ENCODE measurements around the gene LMCD1. TPM values are rescaled to one million over a fixed set of nuclear protein-coding genes. Genes with fewer than 3 reads are reported as not detected.

The LMCD1 gene
- total RNA-seq, 2 donors from 2014 or later: 1.3 to 2.5 TPM

- DNase-seq (ENCODE audit: low spot score in 2 of 2) (no peak), ATAC-seq (no peak)
- Mint-ChIP-seq H3K27ac (no peak overlapping the region), H3K36me3 (no peaks in the 10 kb centered on the region), H3K9me3 (no peaks in the 10 kb centered on the region)
Observed at GRCh38 chr3:8558645-8559044, 57.0 kb downstream of the LMCD1 start.

- DNase-seq (ENCODE audit: low spot score in 2 of 2) (no peak), ATAC-seq (no peak)
- Mint-ChIP-seq H3K27ac (no peak overlapping the region), H3K36me3 (no peaks in the 10 kb centered on the region), H3K9me3 (no peaks in the 10 kb centered on the region)
Observed at GRCh38 chr3:8559351-8559750, 57.7 kb downstream of the LMCD1 start.

GRCh38 chr3:8560366-8561007, 58.9 kb downstream of the LMCD1 start:
- ATAC-seq: no peak
- H3K36me3 Mint-ChIP-seq: no peaks in the 10 kb centered on the region
- H3K9me3 Mint-ChIP-seq: no peaks in the 10 kb centered on the region
- DNase-seq (ENCODE audit: low spot score in 2 of 2): no peak
- H3K27ac Mint-ChIP-seq: no peak overlapping the region

- ATAC-seq (no peak), DNase-seq (ENCODE audit: low spot score in 2 of 2) (no peak)
- Mint-ChIP-seq H3K27ac (no peak overlapping the region), H3K36me3 (no peaks in the 10 kb centered on the region), H3K9me3 (no peaks in the 10 kb centered on the region)
Observed at GRCh38 chr3:8561370-8561769, 59.7 kb downstream of the LMCD1 start.

GRCh38 chr3:8562081-8562595, 60.5 kb downstream of the LMCD1 start:
- DNase-seq (ENCODE audit: low spot score in 2 of 2) (no peak), ATAC-seq (no peak)
- Mint-ChIP-seq H3K9me3 (no peaks in the 10 kb centered on the region), H3K27ac (no peak overlapping the region), H3K36me3 (no peaks in the 10 kb centered on the region)

- Mint-ChIP-seq H3K9me3 (no peaks in the 10 kb centered on the region), H3K27ac (no peak overlapping the region), H3K36me3 (no peaks in the 10 kb centered on the region)
- DNase-seq (ENCODE audit: low spot score in 2 of 2) (no peak), ATAC-seq (no peak)
Observed at GRCh38 chr3:8563146-8563545, 61.5 kb downstream of the LMCD1 start.

GRCh38 chr3:8563597-8563996, 62.0 kb downstream of the LMCD1 start:
- Mint-ChIP-seq H3K9me3 (no peaks in the 10 kb centered on the region), H3K36me3 (no peaks in the 10 kb centered on the region), H3K27ac (no peak overlapping the region)
- ATAC-seq (no peak), DNase-seq (ENCODE audit: low spot score in 2 of 2) (no peak)

- Mint-ChIP-seq H3K27ac (no peak overlapping the region), H3K9me3 (peaks cover 0 to 5% of the 10 kb centered on the region in 2 donors), H3K36me3 (no peaks in the 10 kb centered on the region)
- ATAC-seq (no peak), DNase-seq (ENCODE audit: low spot score in 2 of 2) (no peak)
Observed at GRCh38 chr3:8565376-8565775, 63.8 kb downstream of the LMCD1 start.

GRCh38 chr3:8567784-8568575, 66.4 kb downstream of the LMCD1 start:
- no peak overlapping the region for H3K27ac Mint-ChIP-seq
- no peak for DNase-seq (ENCODE audit: low spot score in 2 of 2)
- peaks cover 0 to 5% of the 10 kb centered on the region in 2 donors for H3K9me3 Mint-ChIP-seq
- no peaks in the 10 kb centered on the region for H3K36me3 Mint-ChIP-seq
- no peak for ATAC-seq

GRCh38 chr3:8571256-8571655, 69.6 kb downstream of the LMCD1 start:
- DNase-seq (ENCODE audit: low spot score in 2 of 2): no peak
- Mint-ChIP-seq H3K9me3 (peaks cover 0 to 5% of the 10 kb centered on the region in 2 donors), H3K27ac (peak overlapping the region in 1 of 2 donors; percentile 24), H3K36me3 (no peaks in the 10 kb centered on the region)
- ATAC-seq: peak in 1 of 2 donors; percentile 18

GRCh38 chr3:8573342-8573926, 71.8 kb downstream of the LMCD1 start:
- Mint-ChIP-seq H3K9me3 (peaks cover 0 to 5% of the 10 kb centered on the region in 2 donors), H3K36me3 (no peaks in the 10 kb centered on the region), H3K27ac (no peak overlapping the region)
- ATAC-seq (no peak), DNase-seq (ENCODE audit: low spot score in 2 of 2) (no peak)

- Mint-ChIP-seq H3K36me3 (no peaks in the 10 kb centered on the region), H3K9me3 (no peaks in the 10 kb centered on the region), H3K27ac (no peak overlapping the region)
- ATAC-seq: no peak
- no peak for DNase-seq (ENCODE audit: low spot score in 2 of 2)
Observed at GRCh38 chr3:8574040-8574669, 72.5 kb downstream of the LMCD1 start.

GRCh38 chr3:8574670-8575322, 73.2 kb downstream of the LMCD1 start:
- ATAC-seq: no peak
- no peak for DNase-seq (ENCODE audit: low spot score in 2 of 2)
- H3K27ac Mint-ChIP-seq: no peak overlapping the region
- H3K9me3 Mint-ChIP-seq: no peaks in the 10 kb centered on the region
- no peaks in the 10 kb centered on the region for H3K36me3 Mint-ChIP-seq

GRCh38 chr3:8575364-8576104, 73.9 kb downstream of the LMCD1 start:
- Mint-ChIP-seq H3K36me3 (no peaks in the 10 kb centered on the region), H3K9me3 (no peaks in the 10 kb centered on the region), H3K27ac (no peak overlapping the region)
- DNase-seq (ENCODE audit: low spot score in 2 of 2) (no peak), ATAC-seq (no peak)

GRCh38 chr3:8576436-8576835, 74.8 kb downstream of the LMCD1 start:
- DNase-seq (ENCODE audit: low spot score in 2 of 2) (no peak), ATAC-seq (no peak)
- no peak overlapping the region for H3K27ac Mint-ChIP-seq
- H3K9me3 Mint-ChIP-seq: no peaks in the 10 kb centered on the region
- H3K36me3 Mint-ChIP-seq: no peaks in the 10 kb centered on the region
